Neural cell (in vitro differentiated cells): ENCODE measurements around the gene PTPRN2. TPM values are rescaled to one million over a fixed set of nuclear protein-coding genes. Genes with fewer than 3 reads are reported as not detected.

Experiments
- H2AFZ ChIP-seq: fragments of 200-600, 300-800 bp; sonication (generic), shearing (Covaris generic); 2 replicates; pipeline ENCODE4 v1.6.0; 2014; ENCODE audit warnings: low read depth, mild to moderate bottlenecking, antibody characterized with exemption, low read length, moderate library complexity
- H3F3A ChIP-seq: fragments of 200-600 bp; shearing (Covaris generic); 2 replicates; pipeline ENCODE4 v1.6.1; 2016; ENCODE audit warnings: mild to moderate bottlenecking, moderate library complexity, mixed read lengths, antibody characterized with exemption, low read length; ENCODE audit not compliant: insufficient read depth, poor library complexity, severe bottlenecking
- H3K27ac ChIP-seq: fragments of 200-600, 300-800 bp; sonication (generic), shearing (Covaris generic); 2 replicates; pipeline ENCODE4 v1.5.1; 2014; ENCODE audit warnings: mild to moderate bottlenecking, low read length, moderate library complexity
- H3K27me3 ChIP-seq: fragments of 300-800, 200-600 bp; sonication (generic), shearing (Covaris generic); 2 replicates; pipeline ENCODE4 v1.6.0; 2014; ENCODE audit warnings: mild to moderate bottlenecking, low read depth, low read length, moderate library complexity; ENCODE audit not compliant: insufficient read depth
- H3K36me3 ChIP-seq: fragments of 300-800, 200-600 bp; sonication (generic), shearing (Covaris generic); 2 replicates; pipeline ENCODE4 v1.5.1; 2014; ENCODE audit warnings: mild to moderate bottlenecking, antibody characterized with exemption, low read length, moderate library complexity; ENCODE audit not compliant: insufficient read depth
- H3K4me2 ChIP-seq: fragments of 300-800, 200-600 bp; sonication (generic), shearing (Covaris generic); 2 replicates; pipeline ENCODE4 v1.6.0; 2014; ENCODE audit warnings: mild to moderate bottlenecking, low read length
- H3K4me3 ChIP-seq: fragments of 300-800, 200-600 bp; sonication (generic), shearing (Covaris generic); 2 replicates; pipeline ENCODE4 v1.5.1; 2014; ENCODE audit warnings: mild to moderate bottlenecking, low read length, moderate library complexity
- H3K79me2 ChIP-seq: fragments of 200-600 bp; shearing (Covaris generic); replicated peaks from 2 replicates; pipeline ENCODE4 v1.6.0; 2014; ENCODE audit warnings: mild to moderate bottlenecking, low read length, moderate library complexity; ENCODE audit not compliant: insufficient read depth
- H3K9ac ChIP-seq: fragments of 300-800, 200-600 bp; sonication (generic), shearing (Covaris generic); 2 replicates; pipeline ENCODE4 v1.6.1; 2016; ENCODE audit warnings: mild to moderate bottlenecking, low read length, mixed read lengths
- H3K9me2 ChIP-seq: fragments of 200-600 bp; shearing (Covaris generic); 2 replicates; pipeline ENCODE4 v1.6.1; 2016; ENCODE audit warnings: mild to moderate bottlenecking, low read length, mixed read lengths; ENCODE audit not compliant: insufficient read depth
- H3K9me3 ChIP-seq: fragments of 200-600, 300-800 bp; sonication (generic), shearing (Covaris generic); 2 replicates; pipeline ENCODE4 v1.6.1; 2016; ENCODE audit warnings: mild to moderate bottlenecking, mixed run types, low read length, moderate library complexity, mixed read lengths
- H4K20me1 ChIP-seq: fragments of 200-600 bp; shearing (Covaris generic); 2 replicates; pipeline ENCODE4 v1.6.1; 2016; ENCODE audit warnings: mild to moderate bottlenecking, mixed run types; ENCODE audit not compliant: insufficient read depth
- EP300 ChIP-seq: fragments of 450-650 bp; conservative IDR thresholded peaks from 2 replicates; pipeline ENCODE4 v1.6.1; 2014; ENCODE audit warnings: antibody characterized with exemption, mild to moderate bottlenecking, moderate library complexity; ENCODE audit not compliant: poor library complexity, severe bottlenecking
- EZH2 ChIP-seq: fragments of 200-600, 300-800 bp; shearing (Covaris generic), sonication (generic); IDR thresholded peaks from 2 replicates; pipeline ENCODE4 v1.6.1; 2014; ENCODE audit warnings: antibody characterized with exemption, low read length, borderline replicate concordance, mild to moderate bottlenecking; ENCODE audit not compliant: insufficient read depth, poor library complexity, severe bottlenecking
- MXI1 ChIP-seq: fragments of 450-650 bp; conservative IDR thresholded peaks from 2 replicates; pipeline ENCODE4 v1.6.1; 2014; ENCODE audit warnings: antibody characterized with exemption, mild to moderate bottlenecking; ENCODE audit not compliant: poor library complexity, severe bottlenecking
- POLR2AphosphoS5 ChIP-seq: IDR thresholded peaks from 2 replicates; pipeline ENCODE4 v1.6.1; 2012
- RAD21 ChIP-seq: fragments of 450-650 bp; conservative IDR thresholded peaks from 2 replicates; pipeline ENCODE4 v1.6.1; 2014; ENCODE audit warnings: antibody characterized with exemption, mild to moderate bottlenecking, moderate library complexity
- REST ChIP-seq: IDR thresholded peaks from 2 replicates; pipeline ENCODE4 v1.6.1; 2012; ENCODE audit warnings: borderline replicate concordance
- SMC3 ChIP-seq: fragments of 450-650 bp; conservative IDR thresholded peaks from 2 replicates; pipeline ENCODE4 v1.6.1; 2014; ENCODE audit warnings: antibody characterized with exemption, mild to moderate bottlenecking, moderate library complexity; ENCODE audit not compliant: poor library complexity
- TAF1 ChIP-seq: IDR thresholded peaks from 2 replicates; pipeline ENCODE4 v1.6.1; 2012; ENCODE audit warnings: low read depth
- polyA plus RNA-seq: library from polyadenylated mRNA; depleted of rRNA; stranded (reverse); fragments of >200 nt; gene quantifications from 2 replicates; pipeline ENCODE4 v1.2.3, GENCODE V29; 2014
- TF ChIP-seq, protein P1 (sequence below): fragments of 450-650 bp; IDR thresholded peaks from 2 replicates; pipeline ENCODE4 v1.5.1; 2014; ENCODE audit warnings: antibody characterized with exemption, mild to moderate bottlenecking, moderate library complexity; ENCODE audit not compliant: poor library complexity, severe bottlenecking

Gene PTPRN2
- polyA plus RNA-seq, 1 donor from 2014 or later = 31.0 TPM

DNA sequence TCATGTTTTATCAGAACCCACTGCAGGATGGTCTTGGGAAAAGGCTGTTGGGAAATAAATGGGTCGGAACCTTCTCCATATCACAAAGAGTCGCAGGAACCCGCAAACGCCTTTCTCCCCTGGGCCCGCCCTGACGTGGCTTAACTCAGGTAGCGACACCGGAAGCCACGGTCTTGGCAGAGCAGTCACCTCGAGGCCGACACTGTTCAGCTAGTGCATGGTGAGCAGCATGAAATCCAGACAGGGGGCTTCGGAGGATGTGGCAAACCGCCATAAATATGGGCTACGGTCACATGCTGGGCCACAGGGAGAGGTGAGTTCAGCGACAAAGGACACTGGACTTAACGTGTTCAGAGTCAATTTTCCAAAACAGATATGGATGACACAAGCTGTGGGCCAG, 421.9 kb downstream of the PTPRN2 start:
- H3K4me3 ChIP-seq = no peak overlapping the region
- no peak overlapping the region for H3K9ac ChIP-seq
- no peak overlapping the region for H3K27ac ChIP-seq
- no peak overlapping the region for H2AFZ ChIP-seq
- H3K27me3 ChIP-seq = no peaks in the 10 kb centered on the region
- no peak for TF ChIP-seq POLR2AphosphoS5
- TF ChIP-seq, protein P1, sequence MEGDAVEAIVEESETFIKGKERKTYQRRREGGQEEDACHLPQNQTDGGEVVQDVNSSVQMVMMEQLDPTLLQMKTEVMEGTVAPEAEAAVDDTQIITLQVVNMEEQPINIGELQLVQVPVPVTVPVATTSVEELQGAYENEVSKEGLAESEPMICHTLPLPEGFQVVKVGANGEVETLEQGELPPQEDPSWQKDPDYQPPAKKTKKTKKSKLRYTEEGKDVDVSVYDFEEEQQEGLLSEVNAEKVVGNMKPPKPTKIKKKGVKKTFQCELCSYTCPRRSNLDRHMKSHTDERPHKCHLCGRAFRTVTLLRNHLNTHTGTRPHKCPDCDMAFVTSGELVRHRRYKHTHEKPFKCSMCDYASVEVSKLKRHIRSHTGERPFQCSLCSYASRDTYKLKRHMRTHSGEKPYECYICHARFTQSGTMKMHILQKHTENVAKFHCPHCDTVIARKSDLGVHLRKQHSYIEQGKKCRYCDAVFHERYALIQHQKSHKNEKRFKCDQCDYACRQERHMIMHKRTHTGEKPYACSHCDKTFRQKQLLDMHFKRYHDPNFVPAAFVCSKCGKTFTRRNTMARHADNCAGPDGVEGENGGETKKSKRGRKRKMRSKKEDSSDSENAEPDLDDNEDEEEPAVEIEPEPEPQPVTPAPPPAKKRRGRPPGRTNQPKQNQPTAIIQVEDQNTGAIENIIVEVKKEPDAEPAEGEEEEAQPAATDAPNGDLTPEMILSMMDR = no peak
- TF ChIP-seq RAD21 = no peak
- TF ChIP-seq TAF1 = no peak
- no peak for TF ChIP-seq EP300
- TF ChIP-seq EZH2 = no peak
- TF ChIP-seq MXI1 = no peak
- TF ChIP-seq SMC3 = no peak
- TF ChIP-seq REST = no peak
- H3K79me2 ChIP-seq = no peaks in the 10 kb centered on the region
- no peaks in the 10 kb centered on the region for H4K20me1 ChIP-seq
- H3K9me3 ChIP-seq = peaks cover 18% of the 10 kb centered on the region
- no peaks in the 10 kb centered on the region for H3K9me2 ChIP-seq
- no peak overlapping the region for H3K4me2 ChIP-seq
- peaks cover 12% of the 10 kb centered on the region for H3K36me3 ChIP-seq
- no peaks in the 10 kb centered on the region for H3F3A ChIP-seq

DNA sequence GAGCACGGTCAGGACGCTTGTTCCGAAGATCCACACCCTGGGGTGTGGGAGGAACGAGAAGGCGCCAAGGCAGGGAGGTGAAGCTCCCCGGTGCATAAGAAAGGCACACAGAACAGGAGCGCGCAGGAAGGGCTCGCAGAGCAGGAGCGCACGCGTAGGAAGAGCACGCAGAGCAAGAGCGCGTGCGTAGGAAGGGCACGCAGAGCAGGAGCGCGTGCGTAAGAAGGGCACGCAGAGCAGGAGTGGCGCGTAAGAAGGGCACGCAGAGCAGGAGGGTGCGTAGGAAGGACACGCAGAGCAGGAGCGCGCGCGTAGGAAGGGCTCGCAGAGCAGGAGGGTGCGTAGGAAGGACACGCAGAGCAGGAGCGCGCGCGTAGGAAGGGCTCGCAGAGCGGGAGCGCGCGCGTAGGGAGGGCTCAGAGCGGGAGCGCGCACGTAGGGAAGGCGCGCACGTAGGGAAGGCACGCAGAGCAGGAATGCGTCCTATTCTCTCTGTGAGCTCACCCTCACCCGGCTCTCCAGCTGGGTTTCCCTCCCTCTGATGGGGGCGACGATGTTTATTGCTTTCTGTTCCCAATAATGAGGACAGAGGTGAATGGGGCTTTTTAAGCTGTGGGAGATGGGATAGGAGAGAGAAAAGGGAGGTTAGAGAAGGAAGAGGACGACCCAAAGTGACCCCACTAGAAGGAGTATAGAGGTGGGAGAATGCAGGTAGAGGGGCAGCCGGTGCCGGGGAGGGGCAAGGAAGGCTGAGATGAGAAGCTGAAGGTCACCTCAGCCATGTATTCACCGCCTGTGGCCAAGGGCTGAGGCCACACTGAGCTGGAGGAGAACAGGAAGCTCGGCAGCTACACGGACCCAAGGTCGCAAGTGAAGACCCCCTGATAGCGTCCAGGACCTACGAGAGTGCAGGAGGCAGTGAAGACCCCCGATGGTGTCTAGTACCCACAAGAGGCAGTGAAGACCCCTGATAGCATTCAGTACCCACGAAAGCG, 423.2 kb downstream of the PTPRN2 start:
- H3K4me2 ChIP-seq = no peak overlapping the region
- no peak overlapping the region for H3K4me3 ChIP-seq
- no peak for TF ChIP-seq SMC3
- TF ChIP-seq MXI1 = no peak
- TF ChIP-seq POLR2AphosphoS5 = no peak
- no peak for TF ChIP-seq EZH2
- no peak for TF ChIP-seq EP300
- TF ChIP-seq, protein P1 = no peak
- no peak for TF ChIP-seq REST
- no peak for TF ChIP-seq TAF1
- no peak for TF ChIP-seq RAD21
- peaks cover 12% of the 10 kb centered on the region for H3K36me3 ChIP-seq
- H3K9me3 ChIP-seq = peaks cover 18% of the 10 kb centered on the region
- H3K27me3 ChIP-seq = no peaks in the 10 kb centered on the region
- H3K9ac ChIP-seq = no peak overlapping the region
- no peaks in the 10 kb centered on the region for H3F3A ChIP-seq
- no peak overlapping the region for H3K27ac ChIP-seq
- H2AFZ ChIP-seq = no peak overlapping the region
- H3K9me2 ChIP-seq = no peaks in the 10 kb centered on the region
- H3K79me2 ChIP-seq = no peaks in the 10 kb centered on the region
- no peaks in the 10 kb centered on the region for H4K20me1 ChIP-seq
